Ascending aorta (tissue), 2 donors: ENCODE results near the gene HNF4A. TPM values are rescaled to one million over a fixed set of nuclear protein-coding genes. Genes with fewer than 3 reads are reported as not detected.

Source experiments
- DNase-seq, 2 donors: peaks; one replicate each; pipeline ENCODE4 v3.0.0-alpha.2; 2019; ENCODE audit warnings: low spot score in 2 of 2
- H3K27ac ChIP-seq, 2 donors: fragments of 200-600 bp; sonication (generic); one replicate each; pipeline ENCODE4 v1.5.1; 2016 to 2017; ENCODE audit warnings: mild to moderate bottlenecking in 1 of 2
- H3K27me3 ChIP-seq: fragments of 200-600 bp; sonication (generic); one replicate; pipeline ENCODE4 v1.5.1; 2017
- H3K36me3 ChIP-seq, 2 donors: fragments of 200-600 bp; sonication (generic); one replicate each; pipeline ENCODE4 v1.5.1; 2016
- H3K4me1 ChIP-seq, 2 donors: fragments of 200-600 bp; sonication (generic); one replicate each; pipeline ENCODE4 v1.5.1; 2016 to 2017; ENCODE audit warnings: mild to moderate bottlenecking in 1 of 2
- H3K4me3 ChIP-seq, 2 donors: fragments of 200-600 bp; sonication (generic); one replicate each; pipeline ENCODE4 v1.5.1; 2016 to 2017; ENCODE audit warnings: mild to moderate bottlenecking in 1 of 2
- H3K9me3 ChIP-seq, 2 donors: fragments of 200-600 bp; sonication (generic); one replicate each; pipeline ENCODE4 v1.5.1; 2016
- intact Hi-C: fragments of 100-400 bp; cut with DNase I; formaldehyde crosslinking; loops from one replicate; pipeline ENCODE4 v1.15.1; 2023
- total RNA-seq: library from RNA; depleted of rRNA; stranded (reverse); fragments of >200 nt; gene quantifications from one replicate; pipeline ENCODE4 v1.1.0, GENCODE V29; 2016
- TF ChIP-seq, protein P1 (sequence below), 3 experiments: fragments of 200-600 bp in 2 of 3; fragments of 450-650 bp in 1 of 3; sonication (generic) in 2 of 3; IDR thresholded peaks; one replicate each; pipeline ENCODE4 v1.5.1; 2016 to 2019; ENCODE audit warnings: antibody characterized with exemption in 3 of 3, mild to moderate bottlenecking in 1 of 3, moderate library complexity in 1 of 3

The HNF4A gene
- total RNA-seq, 1 donor from 2014 or later, result not detected

DNA sequence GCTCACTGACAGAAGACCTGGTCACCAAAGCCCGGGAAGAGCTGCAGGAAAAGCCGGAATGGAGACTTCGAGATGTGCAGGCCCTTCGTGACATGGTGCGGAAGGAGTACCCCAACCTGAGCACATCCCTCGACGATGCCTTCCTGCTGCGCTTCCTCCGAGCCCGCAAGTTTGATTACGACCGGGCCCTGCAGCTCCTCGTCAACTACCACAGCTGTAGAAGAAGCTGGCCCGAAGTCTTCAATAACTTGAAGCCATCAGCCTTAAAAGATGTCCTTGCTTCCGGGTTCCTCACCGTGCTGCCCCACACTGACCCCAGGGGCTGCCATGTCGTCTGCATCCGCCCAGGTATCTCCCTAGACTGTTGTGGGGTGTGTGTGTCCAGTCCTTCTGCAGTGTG is 124.6 kb downstream of the HNF4A start:
- H3K4me1 ChIP-seq, result peaks cover 5 to 6% of the 10 kb centered on the region in 2 donors
- H3K36me3 ChIP-seq, result peaks cover 23 to 43% of the 10 kb centered on the region in 2 donors
- H3K27me3 ChIP-seq, result no peaks in the 10 kb centered on the region
- intact Hi-C loops, result no loop called here
- H3K4me3 ChIP-seq, result no peak overlapping the region
- DNase-seq, result no peak
- TF ChIP-seq, protein P1, sequence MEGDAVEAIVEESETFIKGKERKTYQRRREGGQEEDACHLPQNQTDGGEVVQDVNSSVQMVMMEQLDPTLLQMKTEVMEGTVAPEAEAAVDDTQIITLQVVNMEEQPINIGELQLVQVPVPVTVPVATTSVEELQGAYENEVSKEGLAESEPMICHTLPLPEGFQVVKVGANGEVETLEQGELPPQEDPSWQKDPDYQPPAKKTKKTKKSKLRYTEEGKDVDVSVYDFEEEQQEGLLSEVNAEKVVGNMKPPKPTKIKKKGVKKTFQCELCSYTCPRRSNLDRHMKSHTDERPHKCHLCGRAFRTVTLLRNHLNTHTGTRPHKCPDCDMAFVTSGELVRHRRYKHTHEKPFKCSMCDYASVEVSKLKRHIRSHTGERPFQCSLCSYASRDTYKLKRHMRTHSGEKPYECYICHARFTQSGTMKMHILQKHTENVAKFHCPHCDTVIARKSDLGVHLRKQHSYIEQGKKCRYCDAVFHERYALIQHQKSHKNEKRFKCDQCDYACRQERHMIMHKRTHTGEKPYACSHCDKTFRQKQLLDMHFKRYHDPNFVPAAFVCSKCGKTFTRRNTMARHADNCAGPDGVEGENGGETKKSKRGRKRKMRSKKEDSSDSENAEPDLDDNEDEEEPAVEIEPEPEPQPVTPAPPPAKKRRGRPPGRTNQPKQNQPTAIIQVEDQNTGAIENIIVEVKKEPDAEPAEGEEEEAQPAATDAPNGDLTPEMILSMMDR (IDR thresholded peaks at IDR 0.05), result no peak
- H3K9me3 ChIP-seq, result no peaks in the 10 kb centered on the region
- H3K27ac ChIP-seq, result no peak overlapping the region

DNA sequence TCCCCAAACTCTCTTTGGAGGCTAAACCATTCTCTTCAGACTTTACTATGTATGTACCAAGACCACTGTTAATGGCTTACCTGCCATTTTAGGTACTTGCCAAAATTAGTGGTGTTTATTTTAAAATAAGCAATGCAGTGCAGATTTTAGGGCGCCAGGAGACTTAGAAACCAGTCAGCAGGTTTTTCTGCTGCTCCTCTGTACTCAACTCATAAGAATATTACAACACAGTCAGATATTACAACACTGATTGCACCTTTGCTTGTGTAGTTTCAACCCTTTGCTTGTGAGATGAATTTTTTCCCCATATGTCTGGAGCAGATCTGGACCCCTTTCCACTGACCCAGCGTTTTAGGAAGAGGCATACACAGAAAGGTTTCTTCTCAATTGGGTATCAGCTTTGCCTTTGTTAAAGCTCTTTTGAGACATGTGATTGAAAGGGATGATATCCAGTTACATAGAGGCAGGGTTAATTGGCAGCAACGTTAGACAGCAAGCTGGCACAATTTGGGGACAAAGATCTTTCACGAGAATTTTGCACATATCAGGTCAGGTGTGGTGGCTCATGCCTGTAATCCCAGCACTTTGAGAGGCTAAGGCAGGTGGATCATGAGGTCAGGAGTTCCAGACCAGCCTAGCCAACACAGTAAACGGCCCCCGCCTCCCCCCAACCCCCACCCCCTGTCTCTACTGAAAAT is 126.4 kb downstream of the HNF4A start:
- Histone ChIP-seq H3K36me3 (peaks cover 23 to 61% of the 10 kb centered on the region in 2 donors), H3K27ac (no peak overlapping the region), H3K9me3 (no peaks in the 10 kb centered on the region), H3K4me3 (no peak overlapping the region), H3K4me1 (no peaks in the 10 kb centered on the region), H3K27me3 (no peaks in the 10 kb centered on the region)
- no peak for DNase-seq
- TF ChIP-seq, protein P1 (IDR thresholded peaks at IDR 0.05), result no peak
- intact Hi-C loops, result no loop called here

DNA sequence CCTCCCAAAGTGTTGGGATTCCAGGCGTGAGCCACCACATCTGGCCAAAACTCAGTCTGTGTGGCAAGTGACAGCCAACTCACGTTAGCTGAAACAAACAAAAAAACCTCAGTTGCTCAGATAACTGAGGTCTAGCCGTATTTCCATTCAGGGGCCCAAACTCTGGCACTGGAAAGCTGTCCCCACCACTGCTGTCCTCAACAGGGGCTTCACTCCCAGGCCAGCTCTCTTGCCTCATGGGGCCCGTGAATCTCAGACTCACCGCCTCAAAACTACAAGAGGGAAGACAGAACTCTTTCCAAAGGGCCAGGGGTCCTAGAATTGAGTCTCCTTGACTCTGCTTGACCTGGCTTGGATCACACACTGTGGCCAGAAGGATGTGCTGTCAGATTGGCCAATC is 127.6 kb downstream of the HNF4A start:
- intact Hi-C loops, result no loop called here
- peaks cover 32 to 70% of the 10 kb centered on the region in 2 donors for H3K36me3 ChIP-seq
- H3K27me3 ChIP-seq, result no peaks in the 10 kb centered on the region
- DNase-seq, result no peak
- no peaks in the 10 kb centered on the region for H3K4me1 ChIP-seq
- H3K27ac ChIP-seq, result no peak overlapping the region
- TF ChIP-seq, protein P1 (IDR thresholded peaks at IDR 0.05), result no peak
- no peaks in the 10 kb centered on the region for H3K9me3 ChIP-seq
- H3K4me3 ChIP-seq, result no peak overlapping the region

Other genes with a start within 250 kb of the HNF4A start
- gene JPH2, start 168.5 kb upstream of the HNF4A start, total RNA-seq, result 86.7 TPM
- gene OSER1, start 144.9 kb upstream of the HNF4A start, total RNA-seq, result 9.2 TPM
- not detected for gene GDAP1L1, start 108.4 kb upstream of the HNF4A start, total RNA-seq
- gene FITM2, start 44.5 kb upstream of the HNF4A start, total RNA-seq, result 5.3 TPM
- not detected for gene R3HDML, start 18.7 kb upstream of the HNF4A start, total RNA-seq
- 44.9 TPM for gene TTPAL, start 120.2 kb downstream of the HNF4A start, total RNA-seq
- 78.1 TPM for gene SERINC3, start 166.4 kb downstream of the HNF4A start, total RNA-seq
- 84.7 TPM for gene PKIG, start 226.9 kb downstream of the HNF4A start, total RNA-seq